ENCODE results near the gene MKX. TPM values are rescaled to one million over a fixed set of nuclear protein-coding genes. Genes with fewer than 3 reads are reported as not detected.

MKX gene
- total RNA-seq, 2 experiments from 2014 or later, result 0.81 to 1.1 TPM

GRCh38 chr10:27713941-27714340 is 31.7 kb downstream of the MKX start:
- no peak for ATAC-seq
- H3K36me3 Mint-ChIP-seq (ENCODE audit: low read depth), result no peaks in the 10 kb centered on the region
- TF ChIP-seq CTCF (IDR thresholded peaks at IDR 0.05), result no peak
- intact Hi-C loops (cut with micrococcal nuclease), result no loop called here
- CTCF ChIA-PET, result no interaction called here
- peaks cover 23% of the 10 kb centered on the region for H3K27me3 Mint-ChIP-seq
- DNase-seq, result no peak
- no peaks in the 10 kb centered on the region for H3K9me3 Mint-ChIP-seq
- no peaks in the 10 kb centered on the region for H3K4me1 Mint-ChIP-seq (ENCODE audit: low read depth)
- POLR2A ChIA-PET, result no interaction called here
- H3K27ac Mint-ChIP-seq, result no peak overlapping the region
- no peak overlapping the region for H3K4me3 Mint-ChIP-seq

- H3K9me3 Mint-ChIP-seq, result no peaks in the 10 kb centered on the region
- ATAC-seq, result no peak
Observed at GRCh38 chr10:27710014-27710413, 35.6 kb downstream of the MKX start.

GRCh38 chr10:27709304-27709703 is 36.3 kb downstream of the MKX start:
- ChIA-PET POLR2A (no interaction called here), CTCF (interaction anchor here (1.2 kb wide), 1 partner anchor 11 kb away, joined by 4 read pairs; no protein-coding TSS in a partner anchor)
- Mint-ChIP-seq H3K36me3 (ENCODE audit: low read depth) (no peaks in the 10 kb centered on the region), H3K4me1 (ENCODE audit: low read depth) (no peaks in the 10 kb centered on the region), H3K27me3 (peaks cover 3% of the 10 kb centered on the region), H3K4me3 (no peak overlapping the region), H3K9me3 (no peaks in the 10 kb centered on the region), H3K27ac (no peak overlapping the region)
- intact Hi-C loops (cut with micrococcal nuclease), result no loop called here
- no peak for DNase-seq
- TF ChIP-seq CTCF (IDR thresholded peaks at IDR 0.05), result no peak
- no peak for ATAC-seq

More at GRCh38 chr10:27710014-27710413, 35.6 kb downstream of the MKX start:
- intact Hi-C loops (cut with micrococcal nuclease), result no loop called here
- Mint-ChIP-seq H3K4me1 (ENCODE audit: low read depth) (no peaks in the 10 kb centered on the region), H3K4me3 (no peak overlapping the region), H3K27me3 (peaks cover 3% of the 10 kb centered on the region), H3K27ac (no peak overlapping the region), H3K36me3 (ENCODE audit: low read depth) (no peaks in the 10 kb centered on the region)
- ChIA-PET POLR2A (no interaction called here), CTCF (no interaction called here)
- no peak for TF ChIP-seq CTCF (IDR thresholded peaks at IDR 0.05)
- no peak for DNase-seq

- no peak for ATAC-seq
- POLR2A ChIA-PET, result interaction anchor here (1.3 to 1.4 kb wide), 2 partner anchors 16 to 40 kb away, joined by 4 to 6 read pairs; no protein-coding TSS in a partner anchor
Observed at GRCh38 chr10:27701938-27702537, 43.6 kb downstream of the MKX start.

More at GRCh38 chr10:27701938-27702537, 43.6 kb downstream of the MKX start:
- H3K27me3 Mint-ChIP-seq, result peaks cover 6% of the 10 kb centered on the region
- DNase-seq, result no peak
- H3K4me1 Mint-ChIP-seq (ENCODE audit: low read depth), result no peaks in the 10 kb centered on the region
- no peaks in the 10 kb centered on the region for H3K36me3 Mint-ChIP-seq (ENCODE audit: low read depth)
- H3K27ac Mint-ChIP-seq, result no peak overlapping the region
- intact Hi-C loops (cut with micrococcal nuclease), result no loop called here
- TF ChIP-seq CTCF (IDR thresholded peaks at IDR 0.05), result no peak
- H3K4me3 Mint-ChIP-seq, result no peak overlapping the region
- CTCF ChIA-PET, result interaction anchor here (1.1 kb wide), 1 partner anchor 691 kb away, joined by 3 read pairs; no protein-coding TSS in a partner anchor
- no peaks in the 10 kb centered on the region for H3K9me3 Mint-ChIP-seq

Data from activated CD8-positive, alpha-beta T cell treated with anti-CD3 and anti-CD28 coated beads for 36 hours (primary cell).